Activated gamma-delta T cell treated with anti-CD3 and anti-CD28 coated beads, Interleukin-2, amount 50 U/mL, for 16 hours (primary cell): ENCODE measurements around the gene METTL16.
A peak's percentile ranks its signal among the peaks of the same experiment; 100 is the strongest.
"Not testable (repeated sequence)": the region's sequence is repeated elsewhere in the genome, so short reads cannot be mapped to it uniquely, and the experiment has no call there.

Experiments used
- DNase-seq: peaks from one replicate; pipeline ENCODE4 v3.0.0-alpha.2; 2020; ENCODE audit warnings: low read depth

METTL16 gene, protein sequence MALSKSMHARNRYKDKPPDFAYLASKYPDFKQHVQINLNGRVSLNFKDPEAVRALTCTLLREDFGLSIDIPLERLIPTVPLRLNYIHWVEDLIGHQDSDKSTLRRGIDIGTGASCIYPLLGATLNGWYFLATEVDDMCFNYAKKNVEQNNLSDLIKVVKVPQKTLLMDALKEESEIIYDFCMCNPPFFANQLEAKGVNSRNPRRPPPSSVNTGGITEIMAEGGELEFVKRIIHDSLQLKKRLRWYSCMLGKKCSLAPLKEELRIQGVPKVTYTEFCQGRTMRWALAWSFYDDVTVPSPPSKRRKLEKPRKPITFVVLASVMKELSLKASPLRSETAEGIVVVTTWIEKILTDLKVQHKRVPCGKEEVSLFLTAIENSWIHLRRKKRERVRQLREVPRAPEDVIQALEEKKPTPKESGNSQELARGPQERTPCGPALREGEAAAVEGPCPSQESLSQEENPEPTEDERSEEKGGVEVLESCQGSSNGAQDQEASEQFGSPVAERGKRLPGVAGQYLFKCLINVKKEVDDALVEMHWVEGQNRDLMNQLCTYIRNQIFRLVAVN

DNA sequence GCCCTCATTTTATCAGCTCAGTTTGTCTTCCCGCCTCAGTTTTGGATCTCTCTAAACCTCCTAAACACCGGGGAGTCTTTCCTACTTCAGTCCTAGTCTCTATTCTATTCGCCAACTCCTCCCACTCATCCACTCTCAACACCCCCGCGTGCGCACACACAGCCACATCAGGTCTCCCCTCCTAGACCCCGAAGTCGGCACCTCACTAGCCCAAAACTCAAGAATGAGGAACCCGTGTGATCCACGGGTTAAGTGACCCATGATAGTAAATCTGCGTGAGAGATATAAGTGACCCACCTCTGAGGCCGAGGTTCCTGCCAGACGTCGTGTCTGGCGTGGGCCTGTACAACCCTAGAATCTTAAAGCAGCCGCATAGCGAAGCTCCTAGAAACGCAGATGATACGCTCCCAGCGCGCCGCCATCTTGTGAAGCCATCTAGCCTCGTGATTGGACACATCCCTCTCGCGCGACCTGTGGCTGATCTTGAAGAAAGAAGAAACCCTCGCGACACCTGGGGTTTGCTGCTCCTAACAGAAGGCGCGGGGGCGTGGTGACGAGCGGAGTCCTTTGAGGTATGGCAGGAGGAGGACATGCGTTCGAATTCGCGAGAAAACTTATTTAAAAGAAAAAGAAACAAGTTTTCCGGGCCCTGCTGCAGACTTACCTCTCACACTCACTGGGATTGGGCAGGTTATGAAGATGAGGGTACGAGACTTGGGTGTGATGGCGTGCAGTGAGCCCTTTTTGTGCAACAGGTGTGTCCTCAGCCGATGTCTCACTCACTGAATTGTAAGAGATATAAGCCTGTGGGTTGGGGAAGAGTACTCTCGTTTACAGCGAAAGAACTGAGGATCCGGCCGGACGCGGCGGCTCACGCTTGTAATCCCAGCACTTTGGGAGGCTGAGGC, at the start of gene METTL16:
TSS of gene METTL16 (minus strand) at position 427 of the 908 bp plus-strand sequence. CDS start 9,557 bp downstream, outside the sequence.
- peak; percentile 95 for DNase-seq

DNA sequence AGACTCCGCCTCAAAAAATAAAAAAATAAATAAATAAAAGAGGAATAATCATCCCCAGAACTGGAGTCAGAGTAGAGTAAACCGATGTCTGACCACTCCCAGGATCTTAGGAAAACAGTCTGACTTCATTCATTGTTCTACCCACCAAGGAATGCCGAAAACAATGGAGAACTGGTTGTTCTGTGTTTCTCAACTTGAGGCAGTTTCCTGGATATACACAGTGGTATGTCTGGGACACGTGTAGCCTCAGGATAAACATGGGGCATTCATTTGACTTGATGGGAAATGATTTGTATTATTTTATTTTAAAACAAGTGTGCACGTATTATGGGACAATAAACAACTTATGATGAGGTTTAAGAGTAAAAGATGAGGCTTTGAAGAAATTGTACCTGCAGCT, 49.0 kb upstream of the METTL16 start:
- no peak for DNase-seq

DNA sequence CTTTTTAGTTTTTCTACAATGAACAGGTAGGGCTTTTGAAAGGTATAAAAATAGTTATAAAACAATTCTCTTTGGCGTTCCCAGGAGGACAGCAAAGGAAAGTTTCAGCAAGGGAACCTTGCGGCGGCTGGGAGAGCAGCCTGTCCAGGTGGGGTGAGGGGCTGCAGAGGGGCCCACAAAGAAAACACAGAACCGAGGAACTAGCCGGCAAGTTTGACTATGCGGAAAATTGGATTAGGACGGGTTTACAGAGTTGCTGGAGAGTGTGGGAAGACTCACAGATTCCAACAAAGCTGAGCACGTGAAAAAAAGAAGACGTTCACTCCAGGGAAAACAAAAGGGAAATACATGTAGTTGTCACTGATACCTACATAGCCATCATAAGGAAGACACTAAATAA, 40.2 kb upstream of the METTL16 start:
- DNase-seq = no peak

DNA sequence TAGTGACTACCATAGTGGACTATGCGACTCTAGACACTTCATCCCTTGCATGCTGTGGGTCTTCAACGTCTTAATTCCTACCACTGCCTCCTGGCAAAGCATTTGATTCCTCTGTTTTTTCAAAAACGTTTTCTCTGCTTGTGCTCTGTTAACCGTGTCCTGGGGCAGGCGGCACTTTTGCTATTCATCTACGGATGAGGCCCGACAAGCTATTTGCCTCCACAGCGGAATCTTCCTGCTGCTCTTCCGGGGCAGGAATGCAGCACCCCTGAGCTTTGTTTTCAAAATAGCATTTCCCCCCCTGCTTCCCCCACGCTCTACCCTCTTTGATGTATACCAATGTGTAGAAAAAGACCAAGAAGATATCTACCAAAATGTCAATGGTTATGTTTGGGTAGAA, 39.8 kb upstream of the METTL16 start:
- no peak for DNase-seq

DNA sequence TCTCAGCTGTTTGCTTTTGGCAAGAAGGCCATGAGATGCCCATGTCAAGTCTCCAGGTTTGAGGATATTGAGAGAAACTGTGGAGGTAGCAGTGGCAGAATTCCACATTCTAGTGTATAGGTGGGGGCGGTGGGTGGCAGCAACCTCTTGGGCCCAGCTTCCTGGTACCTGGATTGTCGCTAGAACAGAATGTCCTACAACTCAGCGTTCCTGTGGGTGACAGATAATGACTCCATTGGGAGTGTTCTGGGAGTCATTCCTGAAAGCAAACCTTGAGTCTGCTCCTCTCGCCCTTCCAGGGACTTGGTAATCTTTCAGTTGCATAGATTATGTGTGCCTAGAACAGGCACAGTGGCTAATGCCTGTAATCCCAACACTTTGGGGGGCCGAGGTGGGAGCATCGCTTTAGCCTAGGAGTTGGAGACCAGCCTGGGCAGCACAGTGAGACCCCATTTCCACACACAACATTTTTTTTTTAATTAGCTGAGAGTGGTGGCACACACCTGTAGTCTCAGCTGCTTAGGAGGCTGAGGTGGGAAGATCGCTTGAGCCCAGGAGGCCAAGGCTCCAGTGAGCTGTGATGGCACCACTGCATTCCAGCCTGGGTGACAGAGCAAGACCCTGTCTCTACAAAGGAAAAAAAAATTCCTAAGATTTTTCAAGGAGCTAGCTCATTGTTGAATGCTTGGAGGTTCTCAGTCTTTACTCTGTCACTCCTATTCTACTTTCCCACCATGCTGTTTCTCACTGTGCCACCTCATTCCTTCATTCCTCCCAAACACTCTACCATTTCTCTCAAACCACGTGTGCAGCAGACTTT, 37.9 kb upstream of the METTL16 start:
- no peak for DNase-seq

DNA sequence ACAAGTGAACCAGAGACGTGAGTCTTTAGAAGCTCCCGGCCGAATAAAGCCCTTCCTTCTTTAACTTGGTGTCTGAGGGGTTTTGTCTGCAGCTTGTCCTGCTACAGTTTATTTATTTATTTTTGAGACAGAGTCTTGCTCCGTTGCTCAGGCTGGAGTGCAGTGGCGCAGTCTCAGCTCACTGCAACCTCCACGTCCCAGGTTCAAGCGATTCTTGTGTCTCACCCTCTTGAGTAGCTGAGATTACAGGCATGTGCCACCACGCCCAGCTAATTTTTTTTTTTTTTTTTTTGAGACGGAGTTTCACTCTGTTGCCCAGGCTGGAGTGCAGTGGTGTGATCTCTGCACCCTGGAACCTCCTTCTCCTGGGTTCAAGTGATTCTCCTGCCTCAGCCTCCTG, 36.3 kb upstream of the METTL16 start:
- DNase-seq = not testable (repeated sequence)

DNA sequence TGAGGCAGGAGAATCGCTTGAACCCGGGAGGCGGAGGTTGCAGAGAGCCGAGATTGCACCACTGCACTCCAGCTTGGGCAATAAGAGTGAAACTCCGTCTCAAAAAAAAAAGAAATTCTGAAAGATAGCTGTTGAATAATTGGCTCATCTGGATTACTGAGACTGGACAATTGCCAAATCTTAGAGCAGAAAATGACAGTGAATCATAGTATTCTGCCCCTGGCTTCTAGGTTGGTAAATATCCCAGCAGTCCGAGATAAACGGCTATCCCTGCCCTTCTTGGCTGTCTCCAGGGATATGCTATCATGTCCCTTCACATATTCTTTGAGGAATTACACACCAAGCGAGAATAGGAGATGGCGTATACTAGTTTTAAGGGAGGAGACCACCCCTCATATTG, 35.5 kb upstream of the METTL16 start:
- DNase-seq = no peak

DNA sequence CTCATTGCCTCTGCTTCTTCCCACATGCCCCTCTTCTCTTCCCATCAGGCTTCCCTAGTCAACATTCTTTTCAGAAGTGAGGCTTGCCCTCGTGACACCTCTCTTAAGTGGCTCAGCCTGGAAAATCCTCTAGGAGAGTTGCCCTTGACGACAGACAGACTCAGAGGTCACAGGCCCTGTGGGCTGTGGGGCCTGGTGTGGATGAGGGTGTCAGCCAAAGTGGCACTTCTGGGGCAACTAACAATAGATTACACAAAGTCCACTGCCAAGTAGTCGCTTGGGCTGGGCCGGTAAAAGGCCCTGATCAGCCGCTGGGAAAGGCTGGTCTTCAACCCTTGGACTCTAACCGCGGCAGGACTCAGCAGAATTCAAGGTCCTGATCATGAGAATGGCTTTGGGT, 33.7 kb upstream of the METTL16 start:
- no peak for DNase-seq

DNA sequence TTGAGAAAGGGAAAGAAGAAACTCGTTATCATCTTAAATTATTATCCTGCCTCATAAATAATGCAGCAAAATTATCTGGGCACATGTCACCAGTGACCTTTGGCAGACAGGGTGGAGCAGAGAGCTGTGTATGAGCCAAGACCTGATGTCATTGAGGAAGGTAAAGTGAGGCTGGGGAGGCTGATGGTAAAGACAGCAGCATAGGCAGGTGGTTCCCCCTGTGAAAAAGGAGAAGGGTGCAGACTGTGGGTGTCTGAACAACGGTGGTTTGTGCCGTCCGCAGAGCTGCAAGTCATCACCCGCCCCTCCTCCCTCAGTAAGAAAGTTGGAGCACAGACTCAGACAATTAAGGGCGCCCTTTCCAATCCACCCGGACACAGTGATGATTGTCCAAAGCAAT, 30.8 kb upstream of the METTL16 start:
- no peak for DNase-seq

DNA sequence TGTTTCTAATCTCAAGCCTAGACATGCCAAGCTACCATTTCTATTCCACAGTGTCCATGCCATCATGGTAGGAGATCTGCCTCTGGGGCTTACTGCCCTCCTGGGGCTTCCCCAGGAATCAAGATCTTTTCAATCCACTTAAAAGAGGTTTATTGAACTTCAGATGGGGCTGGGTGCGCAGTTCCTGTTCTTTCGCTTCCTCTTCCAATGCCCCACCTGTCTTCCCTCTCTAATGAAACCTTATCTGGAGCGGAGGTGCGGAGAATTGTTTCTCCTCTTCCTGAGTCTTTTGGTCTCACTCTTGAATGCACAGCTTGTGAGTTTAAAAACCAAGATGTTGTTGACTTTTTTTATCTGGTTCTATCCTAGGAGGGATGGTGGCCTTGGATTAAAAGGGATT, 30.4 kb upstream of the METTL16 start:
- DNase-seq = no peak

DNA sequence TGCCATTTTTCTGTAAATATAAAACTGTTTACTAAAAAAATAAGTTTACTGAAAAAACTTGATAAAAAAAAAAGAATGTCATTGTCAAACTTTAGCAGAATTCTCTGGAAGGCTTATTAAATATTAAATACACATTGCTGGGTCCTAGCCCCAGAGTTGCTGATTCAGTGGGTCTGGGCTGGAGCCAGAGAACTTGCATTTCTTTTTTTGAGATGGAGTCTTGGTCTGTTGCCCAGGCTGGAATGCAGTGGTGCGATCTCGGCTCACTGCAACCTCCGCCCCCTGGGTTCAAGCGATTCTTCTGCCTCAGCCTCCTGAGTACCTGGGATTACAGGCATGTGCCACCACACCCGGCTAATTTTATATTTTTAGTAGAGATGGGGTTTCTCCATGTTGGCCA, 25.9 kb upstream of the METTL16 start:
- not testable (repeated sequence) for DNase-seq

DNA sequence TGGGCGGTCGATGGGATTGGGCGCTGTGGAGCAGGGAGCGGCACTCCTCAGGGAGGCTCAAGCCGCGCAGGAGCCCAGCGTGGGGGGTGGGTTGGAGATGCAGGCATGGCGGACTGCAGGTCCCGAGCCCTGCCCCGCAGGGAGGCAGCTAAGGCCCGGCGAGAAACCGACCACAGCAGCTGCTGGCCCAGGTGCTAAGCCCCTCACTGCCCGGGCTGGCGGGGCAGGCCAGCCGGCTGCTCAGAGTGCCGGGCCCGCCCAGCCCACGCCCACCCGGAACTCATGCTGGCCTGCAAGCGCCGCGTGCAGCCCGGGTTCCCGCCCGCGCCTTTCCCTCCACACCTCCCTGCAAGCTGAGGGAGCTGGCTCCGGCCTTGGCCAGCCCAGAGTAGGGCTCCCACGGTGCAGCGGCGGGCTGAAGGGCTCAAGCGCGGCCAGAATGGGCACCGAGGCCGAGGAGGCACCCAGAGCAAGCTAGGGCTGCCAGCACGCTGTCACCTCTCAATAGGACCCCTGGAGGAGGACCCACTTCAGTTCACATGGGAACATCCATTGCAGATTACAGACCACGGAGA, 20.5 kb upstream of the METTL16 start:
- DNase-seq = no peak

DNA sequence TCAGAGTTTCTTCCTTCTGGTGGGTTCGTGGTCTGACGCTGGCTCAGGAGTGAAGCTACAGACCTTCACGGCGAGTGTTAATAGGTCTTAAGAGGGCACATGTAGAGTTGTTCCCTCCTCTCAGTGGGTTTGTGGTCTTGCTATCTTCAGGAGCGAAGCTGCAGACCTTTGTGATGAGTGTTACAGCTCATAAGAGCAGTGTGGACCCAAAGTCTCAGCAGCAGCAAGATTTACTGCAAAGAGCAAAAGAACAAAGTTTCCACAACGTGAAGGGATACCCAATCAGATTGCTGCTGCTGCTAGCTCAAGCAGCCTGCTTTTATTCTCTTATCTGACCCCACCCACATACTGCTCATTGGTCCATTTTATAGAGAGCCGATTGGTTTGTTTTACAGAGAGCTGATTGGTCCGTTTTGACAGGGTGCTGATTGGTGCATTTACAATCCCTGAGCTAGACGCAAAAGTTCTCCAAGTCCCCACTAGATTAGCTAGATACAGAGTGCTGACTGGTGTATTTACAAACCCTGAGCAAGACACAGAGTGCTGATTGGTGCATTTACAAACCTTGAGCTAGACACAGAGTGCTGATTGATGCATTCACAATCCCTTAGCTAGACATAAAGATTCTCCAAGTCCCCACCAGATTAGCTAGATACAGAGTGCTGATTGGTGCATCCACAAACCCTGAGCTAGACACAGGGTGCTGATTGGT, 19.7 kb upstream of the METTL16 start:
- not testable (repeated sequence) for DNase-seq

DNA sequence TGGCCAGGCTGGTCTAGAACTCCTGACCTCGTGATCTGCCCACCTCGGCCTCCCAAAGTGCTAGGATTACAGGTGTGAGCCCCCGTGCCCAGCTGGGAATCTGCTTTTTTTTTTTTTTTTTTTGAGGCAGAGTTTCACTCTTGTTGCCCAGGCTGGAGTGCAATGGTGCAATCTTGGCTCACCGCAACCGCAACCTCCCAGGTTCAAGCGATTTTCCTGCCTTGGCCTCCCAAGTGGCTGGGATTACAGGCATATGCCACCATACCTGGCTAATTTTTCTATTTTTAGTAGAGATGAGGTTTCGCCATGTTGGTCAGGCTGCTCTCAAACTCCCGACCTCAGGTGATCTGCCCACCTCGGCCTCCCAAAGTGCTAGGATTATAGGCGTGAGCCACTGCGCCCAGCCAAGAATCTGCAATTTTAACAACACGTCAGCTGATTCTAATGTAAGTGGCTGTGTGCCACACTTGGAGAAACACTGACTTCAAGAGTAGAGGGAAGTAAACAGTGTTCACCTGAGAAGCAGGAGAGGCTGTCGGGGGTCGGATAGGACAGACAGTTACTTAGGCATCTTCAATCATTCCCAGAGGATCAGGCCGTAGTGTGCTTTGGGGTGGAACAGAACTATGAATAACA, 10.2 kb upstream of the METTL16 start:
- not testable (repeated sequence) for DNase-seq

DNA sequence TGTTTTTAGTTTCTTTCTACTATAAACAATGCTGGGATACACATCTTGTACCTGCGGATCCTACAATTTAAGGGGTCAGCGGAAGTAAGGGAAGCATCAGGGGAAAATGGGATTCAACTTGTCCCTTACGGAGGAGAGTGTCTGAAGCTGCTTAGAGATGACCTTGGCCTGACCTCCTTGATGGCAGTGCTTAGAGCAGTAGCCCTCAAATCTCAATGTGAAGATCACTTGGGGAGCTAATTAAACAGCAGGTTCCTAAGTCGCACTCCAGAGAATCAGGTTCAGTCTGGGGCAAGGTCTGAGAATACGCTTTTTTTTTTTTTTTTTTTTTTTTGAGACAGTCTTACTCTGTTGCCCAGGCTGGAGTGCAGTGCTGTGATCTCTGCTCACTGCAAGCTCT, 9.6 kb upstream of the METTL16 start:
- DNase-seq = no peak

DNA sequence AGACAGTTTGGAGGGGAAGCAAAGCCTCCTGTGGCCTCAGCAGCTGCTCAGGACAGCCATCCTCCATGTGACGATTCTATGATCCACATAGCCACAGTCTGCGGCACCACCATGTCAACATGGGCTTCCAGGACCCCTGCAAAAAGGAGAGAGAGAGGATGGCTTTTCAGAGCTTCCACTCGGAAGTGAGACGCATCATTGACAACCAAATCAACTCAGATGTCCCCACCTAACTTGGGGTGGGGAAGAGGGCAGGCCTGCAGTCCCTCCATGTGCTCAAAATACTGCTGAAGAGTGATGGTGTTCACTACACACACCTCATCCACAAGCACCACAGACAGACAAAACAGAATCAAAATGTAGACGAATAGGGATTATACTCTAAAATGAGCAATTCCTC, 5.9 kb upstream of the METTL16 start:
- no peak for DNase-seq

DNA sequence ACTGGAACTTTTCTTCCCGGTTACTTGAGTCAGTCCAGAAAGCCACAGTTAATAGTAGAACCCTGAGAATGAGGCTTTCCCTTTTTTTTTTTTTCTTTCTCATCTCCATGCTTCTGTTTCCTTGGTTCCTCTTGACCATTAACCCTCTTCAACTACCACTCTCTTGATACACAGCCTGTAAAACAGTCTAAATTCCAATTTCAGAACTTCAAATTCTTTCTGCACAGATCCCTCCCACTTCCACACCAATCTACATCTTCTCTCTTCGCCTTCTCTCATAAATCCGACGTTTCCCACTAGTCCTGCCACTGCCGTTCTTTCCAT, 588 bp downstream of the METTL16 start:
- DNase-seq = no peak

DNA sequence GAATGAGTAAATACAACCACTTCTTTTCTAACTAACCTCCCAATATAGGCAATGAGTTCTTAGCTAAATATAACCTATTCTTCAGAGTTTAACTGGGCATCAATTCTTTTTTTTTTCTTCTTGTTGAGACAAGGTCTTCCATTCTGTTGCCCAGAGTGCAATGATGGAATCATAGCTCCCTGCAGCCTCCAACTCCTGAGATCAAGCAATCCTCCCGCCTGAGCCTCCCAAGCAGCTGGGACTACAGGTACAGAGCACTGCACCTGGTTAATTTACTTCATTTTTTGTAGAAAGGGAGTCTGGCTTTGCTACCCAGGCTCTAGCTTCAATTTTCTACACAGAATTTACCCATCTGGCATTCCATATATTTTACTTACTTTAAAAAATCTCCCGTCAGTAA, 1.1 kb downstream of the METTL16 start:
- DNase-seq = no peak

DNA sequence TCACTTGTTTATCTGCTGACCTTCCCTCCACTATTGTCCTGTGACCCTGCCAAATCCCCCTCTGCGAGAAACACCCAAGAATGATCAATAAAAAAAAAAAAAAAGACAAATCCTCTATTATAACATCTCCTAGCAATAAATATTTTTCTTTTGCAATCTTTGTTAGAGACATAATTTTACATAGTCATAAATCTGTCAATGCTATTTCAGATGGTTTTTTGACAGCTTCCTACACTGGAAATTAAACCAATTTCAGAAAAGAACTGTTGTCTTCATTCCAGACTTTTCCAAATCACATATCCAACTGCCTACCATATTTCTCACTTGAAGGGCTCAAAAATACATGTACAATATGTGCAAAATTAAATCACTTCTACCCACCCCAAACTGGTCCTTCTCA, 3.7 kb downstream of the METTL16 start:
- no peak for DNase-seq

DNA sequence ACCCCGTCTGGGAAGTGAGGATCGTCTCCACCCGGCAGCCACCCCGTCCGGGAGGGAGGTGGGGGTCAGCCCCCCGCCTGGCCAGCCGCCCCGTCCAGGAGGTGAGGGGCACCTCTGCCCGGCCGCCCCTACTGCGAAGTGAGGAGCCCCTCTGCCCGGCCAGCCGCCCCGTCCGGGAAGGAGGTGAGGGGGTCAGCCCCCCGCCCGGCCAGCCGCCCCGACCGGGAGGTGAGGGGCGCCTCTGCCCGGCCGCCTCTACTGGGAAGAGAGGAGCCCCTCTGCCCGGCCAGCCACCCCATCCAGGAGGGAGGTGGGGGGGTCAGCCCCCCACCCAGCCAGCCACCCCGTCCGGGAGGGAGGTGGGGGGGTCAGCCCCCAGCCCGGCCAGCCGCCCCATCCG, 4.7 kb downstream of the METTL16 start:
- DNase-seq = not testable (repeated sequence)

DNA sequence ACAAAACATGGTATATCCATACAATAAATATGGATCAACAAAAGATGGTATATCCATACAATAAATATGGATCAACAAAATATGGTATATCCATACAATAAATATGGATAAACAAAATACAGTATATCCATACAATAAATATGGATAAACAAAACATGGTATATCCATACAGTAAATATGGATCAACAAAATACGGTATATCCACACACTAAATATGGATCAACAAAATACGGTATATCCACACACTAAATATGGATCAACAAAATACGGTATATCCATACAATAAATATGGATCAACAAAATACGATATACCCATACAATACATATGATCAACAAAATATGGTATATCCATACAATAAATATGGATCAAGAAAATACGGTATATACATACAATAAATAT, 8.1 kb downstream of the METTL16 start:
- DNase-seq = no peak
